ENCODE data around the gene SPSB2. TPM values are rescaled to one million over a fixed set of nuclear protein-coding genes. Genes with fewer than 3 reads are reported as not detected.
"Not testable (repeated sequence)": the region's sequence is repeated elsewhere in the genome, so short reads cannot be mapped to it uniquely, and the experiment has no call there.

Gene SPSB2, protein sequence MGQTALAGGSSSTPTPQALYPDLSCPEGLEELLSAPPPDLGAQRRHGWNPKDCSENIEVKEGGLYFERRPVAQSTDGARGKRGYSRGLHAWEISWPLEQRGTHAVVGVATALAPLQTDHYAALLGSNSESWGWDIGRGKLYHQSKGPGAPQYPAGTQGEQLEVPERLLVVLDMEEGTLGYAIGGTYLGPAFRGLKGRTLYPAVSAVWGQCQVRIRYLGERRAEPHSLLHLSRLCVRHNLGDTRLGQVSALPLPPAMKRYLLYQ
- 4.5 TPM for total RNA-seq
- long read RNA-seq, partial matches to known transcripts = 8 of 11 reads
- long read RNA-seq, other reads (novel, unspliced or antisense) = 0 of 11 reads

DNA sequence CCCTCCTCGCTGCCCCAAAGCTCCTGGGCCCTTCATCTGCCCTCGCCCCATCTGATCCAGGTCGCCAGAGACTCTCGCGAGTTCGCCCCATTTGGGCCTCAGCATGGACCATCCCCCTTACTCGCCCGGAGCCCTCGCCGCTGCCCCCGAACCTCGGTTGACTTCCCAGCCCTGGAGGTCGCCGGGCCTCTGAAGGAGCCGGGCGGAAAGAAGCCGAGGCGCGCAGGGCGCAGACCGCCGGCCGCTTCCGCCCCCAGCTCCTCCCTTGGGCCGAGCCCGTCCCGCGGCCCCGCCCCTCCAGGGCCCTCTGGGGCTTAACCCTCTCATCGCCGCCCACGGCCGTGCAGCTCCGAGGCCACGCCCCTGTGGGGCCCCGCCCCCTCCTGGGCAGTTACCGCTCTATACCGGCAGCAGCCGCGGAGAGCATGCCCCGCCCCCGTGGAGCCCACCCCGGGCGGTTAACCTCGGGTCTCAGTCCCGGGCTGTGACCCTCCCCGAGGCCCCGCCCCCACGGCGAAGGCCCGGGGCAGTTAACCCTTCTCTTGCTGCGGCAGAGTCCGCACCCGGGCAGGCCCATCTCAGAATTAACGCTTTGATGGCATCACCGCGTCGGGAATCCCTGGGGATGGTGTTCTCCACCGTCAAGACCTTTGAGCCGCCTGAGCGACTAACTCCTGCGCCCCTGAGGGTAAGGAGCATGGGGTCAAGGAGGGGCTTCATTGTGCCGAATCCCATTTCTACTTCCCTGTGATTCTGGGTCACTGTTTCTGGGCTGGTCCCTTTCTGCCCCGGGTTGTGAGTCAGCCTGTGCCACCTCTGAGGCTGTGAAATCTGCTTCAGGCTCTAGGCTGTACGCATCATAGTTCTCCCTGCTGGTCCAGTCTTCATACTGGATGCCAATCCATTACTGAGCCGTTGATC, at the start of gene SPSB2:
Gene SPSB2 (minus strand): TSS at position 210 of the 921 bp plus-strand sequence. CDS start 402 bp downstream, outside the sequence.
- intact Hi-C loops (cut with DNase I) = loop anchor here (2.0 kb wide), 1 partner anchor 31 kb away; the partner anchor contains the start of gene LRRC23
- peak; percentile 98 for DNase-seq (ENCODE audit: low spot score)

DNA sequence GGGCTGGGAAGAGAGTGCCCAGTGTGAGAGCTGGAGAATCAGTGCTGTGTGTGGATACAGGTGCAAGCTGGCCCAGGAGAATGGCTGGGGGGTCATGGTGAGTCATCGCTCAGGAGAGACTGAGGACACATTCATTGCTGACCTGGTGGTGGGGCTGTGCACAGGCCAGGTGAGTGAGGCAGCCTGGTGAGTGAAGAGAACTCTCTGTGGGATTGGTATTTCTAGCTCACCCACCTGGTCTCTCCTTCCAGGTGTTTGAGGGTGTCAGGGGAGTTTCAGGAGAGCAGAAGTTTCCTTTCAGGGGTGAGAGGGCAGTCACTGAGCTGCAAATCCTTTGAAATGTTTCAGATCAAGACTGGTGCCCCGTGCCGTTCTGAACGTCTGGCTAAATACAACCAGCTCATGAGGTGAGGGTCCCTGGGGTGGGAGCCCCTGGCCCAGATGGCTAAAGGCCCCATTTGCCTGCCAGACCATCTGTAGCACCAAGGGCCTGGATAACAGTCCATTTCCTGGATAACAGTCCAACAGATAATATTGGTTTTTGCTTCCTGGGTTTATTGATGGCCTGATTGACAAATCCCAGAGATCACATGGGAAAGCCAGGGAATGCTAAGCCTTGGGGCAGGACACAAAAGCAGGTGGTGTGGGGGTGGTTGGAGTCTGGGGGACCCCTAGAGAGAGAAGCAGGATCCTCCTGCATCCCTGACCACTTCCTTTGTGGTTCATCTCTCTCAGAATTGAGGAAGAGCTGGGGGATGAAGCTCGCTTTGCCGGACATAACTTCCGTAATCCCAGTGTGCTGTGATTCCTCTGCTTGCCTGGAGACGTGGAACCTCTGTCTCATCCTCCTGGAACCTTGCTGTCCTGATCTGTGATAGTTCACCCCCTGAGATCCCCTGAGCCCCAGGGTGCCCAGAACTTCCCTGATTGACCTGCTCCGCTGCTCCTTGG, 49.2 kb upstream of the SPSB2 start:
- no peak for DNase-seq (ENCODE audit: low spot score)
- intact Hi-C loops (cut with DNase I) = no loop called here

DNA sequence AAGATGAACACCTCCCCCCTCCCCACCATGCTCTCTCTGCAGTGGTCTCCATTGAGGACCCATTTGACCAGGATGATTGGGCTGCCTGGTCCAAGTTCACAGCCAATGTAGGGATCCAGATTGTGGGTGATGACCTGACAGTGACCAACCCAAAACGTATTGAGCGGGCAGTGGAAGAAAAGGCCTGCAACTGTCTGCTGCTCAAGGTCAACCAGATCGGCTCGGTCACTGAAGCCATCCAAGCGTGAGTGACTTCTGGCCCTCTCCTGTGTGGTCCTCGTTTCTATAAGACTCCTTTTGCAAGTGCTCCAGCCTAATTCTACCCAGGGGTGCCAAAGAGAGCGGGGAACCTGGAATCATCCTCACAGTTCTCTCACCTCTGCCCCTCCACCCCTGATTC, 48.4 kb upstream of the SPSB2 start:
- intact Hi-C loops (cut with DNase I) = no loop called here
- DNase-seq (ENCODE audit: low spot score) = no peak

DNA sequence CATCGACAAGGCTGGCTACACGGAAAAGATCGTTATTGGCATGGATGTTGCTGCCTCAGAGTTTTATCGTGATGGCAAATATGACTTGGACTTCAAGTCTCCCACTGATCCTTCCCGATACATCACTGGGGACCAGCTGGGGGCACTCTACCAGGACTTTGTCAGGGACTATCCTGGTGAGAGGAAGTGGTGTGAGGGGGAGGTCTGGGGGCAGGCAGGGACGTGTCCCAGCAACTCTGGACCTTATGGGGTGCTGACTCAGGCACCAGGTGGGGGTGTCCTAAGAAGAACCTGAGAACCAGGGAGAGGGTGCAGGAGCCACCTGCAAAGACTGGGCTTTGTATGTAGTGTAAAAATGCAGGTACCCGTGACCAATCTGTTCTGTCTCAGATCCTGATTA, 46.5 kb upstream of the SPSB2 start:
- intact Hi-C loops (cut with DNase I) = no loop called here
- DNase-seq (ENCODE audit: low spot score) = no peak

DNA sequence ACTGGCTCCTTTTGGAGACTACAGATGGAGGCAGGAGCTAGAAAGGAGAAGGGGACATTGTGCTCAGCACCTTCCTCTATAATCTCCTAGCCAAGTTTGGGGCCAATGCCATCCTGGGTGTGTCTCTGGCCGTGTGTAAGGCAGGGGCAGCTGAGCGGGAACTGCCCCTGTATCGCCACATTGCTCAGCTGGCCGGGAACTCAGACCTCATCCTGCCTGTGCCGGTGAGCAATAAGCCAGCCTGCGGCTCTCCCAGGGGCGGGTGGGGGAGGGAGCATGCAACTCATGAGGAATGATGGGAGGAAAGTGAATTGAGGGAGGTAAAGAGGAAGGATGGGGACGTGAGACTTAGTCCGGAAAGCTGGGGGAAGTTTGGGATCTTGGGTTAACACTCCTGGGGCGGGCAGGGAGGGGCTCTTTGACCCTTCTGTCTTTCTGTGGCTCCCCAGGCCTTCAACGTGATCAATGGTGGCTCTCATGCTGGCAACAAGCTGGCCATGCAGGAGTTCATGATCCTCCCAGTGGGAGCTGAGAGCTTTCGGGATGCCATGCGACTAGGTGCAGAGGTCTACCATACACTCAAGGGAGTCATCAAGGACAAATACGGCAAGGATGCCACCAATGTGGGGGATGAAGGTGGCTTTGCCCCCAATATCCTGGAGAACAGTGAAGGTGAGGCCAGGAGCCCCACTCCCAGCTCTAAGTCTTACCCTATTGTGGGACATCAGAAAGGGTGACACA, 44.6 kb upstream of the SPSB2 start:
- no peak for DNase-seq (ENCODE audit: low spot score)
- intact Hi-C loops (cut with DNase I) = no loop called here

DNA sequence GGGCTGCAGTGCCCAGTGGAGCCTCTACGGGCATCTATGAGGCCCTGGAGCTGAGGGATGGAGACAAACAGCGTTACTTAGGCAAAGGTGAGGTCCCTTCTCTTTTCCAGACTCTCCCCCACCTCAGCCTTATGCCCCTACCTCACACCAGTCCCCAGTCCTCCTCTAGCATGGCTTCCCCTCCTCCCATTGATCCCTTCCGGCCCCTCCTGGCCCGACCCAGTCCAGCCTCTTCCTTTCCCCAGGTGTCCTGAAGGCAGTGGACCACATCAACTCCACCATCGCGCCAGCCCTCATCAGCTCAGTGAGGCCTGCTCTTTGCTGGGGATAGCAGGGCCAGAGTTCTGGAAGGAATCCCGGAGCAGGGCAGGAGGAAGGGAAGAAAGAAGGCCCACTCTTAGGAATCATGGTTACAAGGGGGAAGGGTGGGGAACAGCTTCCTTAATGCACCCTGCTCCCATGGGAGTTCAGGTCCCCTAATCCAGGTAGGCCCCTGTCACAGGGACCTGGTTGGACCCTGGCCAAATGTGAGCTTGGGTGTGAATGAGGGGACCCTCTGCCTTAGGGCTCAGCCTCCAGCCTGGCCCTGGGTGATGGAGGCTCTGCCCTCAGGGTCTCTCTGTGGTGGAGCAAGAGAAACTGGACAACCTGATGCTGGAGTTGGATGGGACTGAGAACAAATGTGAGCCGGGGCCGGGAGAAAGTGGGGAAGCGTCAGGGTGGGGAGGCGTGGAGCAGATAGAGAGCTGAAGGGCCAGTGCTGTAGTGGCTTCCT, 43.5 kb upstream of the SPSB2 start:
- intact Hi-C loops (cut with DNase I) = no loop called here
- DNase-seq (ENCODE audit: low spot score) = no peak

DNA sequence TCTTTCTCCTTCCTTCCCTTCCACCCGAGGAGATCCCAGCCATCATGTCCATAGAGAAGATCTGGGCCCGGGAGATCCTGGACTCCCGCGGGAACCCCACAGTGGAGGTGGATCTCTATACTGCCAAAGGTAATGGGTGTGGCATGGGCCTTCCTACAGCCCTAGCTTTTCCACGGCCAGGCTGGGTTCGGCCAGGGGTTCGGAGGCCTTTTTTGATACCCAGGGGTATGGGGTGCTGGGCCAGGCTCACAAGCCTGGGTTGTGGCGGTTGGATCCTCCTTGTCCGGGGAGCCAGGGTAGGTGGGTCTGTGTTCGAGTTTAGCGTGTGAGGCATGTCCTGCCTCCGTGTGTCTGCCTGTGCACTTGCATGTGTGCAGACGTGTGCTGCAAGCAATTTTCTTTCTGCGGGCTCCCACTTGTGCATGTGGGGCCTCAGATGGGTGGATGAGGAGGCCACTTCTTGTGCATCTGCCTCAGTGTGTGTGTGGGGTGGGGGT, 42.7 kb upstream of the SPSB2 start:
- intact Hi-C loops (cut with DNase I) = no loop called here
- DNase-seq (ENCODE audit: low spot score) = no peak

DNA sequence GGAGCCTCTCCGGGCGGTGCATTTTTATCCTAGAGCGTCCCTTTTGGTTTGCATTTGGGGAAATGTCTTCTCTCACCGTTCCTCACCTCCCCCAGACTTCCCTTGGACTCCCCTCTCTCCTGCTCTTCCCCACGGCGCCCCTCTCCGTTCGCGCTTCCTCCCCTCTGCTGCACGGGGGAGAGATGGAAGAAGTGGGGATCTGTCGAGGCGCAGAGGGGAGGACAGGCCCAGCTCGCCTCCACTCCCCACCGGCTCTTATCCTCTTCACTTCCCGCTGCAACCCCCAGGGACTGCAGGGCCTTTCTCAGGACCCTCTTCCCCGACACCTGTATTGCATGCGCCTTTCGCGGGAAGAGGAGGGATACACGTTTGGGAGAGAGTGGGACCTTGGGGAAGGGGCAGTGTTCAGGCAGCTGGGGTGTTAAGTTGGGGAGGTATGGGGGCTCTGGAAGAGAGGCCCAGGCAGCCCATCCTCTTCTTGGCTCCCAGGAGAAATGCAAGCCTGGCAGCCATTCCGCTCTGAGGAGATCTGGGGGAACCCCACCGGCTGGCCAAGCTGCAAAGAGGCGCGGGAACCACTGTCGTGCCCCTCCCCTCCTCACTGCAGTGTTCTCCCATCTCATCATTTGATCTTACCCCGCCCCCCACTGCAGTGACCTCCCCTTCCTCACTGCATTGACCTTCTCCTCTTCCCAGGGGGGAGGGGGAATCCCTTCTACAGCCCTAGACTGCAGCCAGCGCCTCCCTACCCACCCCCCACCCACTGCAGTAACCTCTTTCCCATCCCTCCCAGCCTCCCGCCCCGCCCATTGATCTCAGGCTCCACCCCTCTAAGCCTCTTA, 42.1 kb upstream of the SPSB2 start:
- DNase-seq (ENCODE audit: low spot score) = no peak
- intact Hi-C loops (cut with DNase I) = no loop called here

DNA sequence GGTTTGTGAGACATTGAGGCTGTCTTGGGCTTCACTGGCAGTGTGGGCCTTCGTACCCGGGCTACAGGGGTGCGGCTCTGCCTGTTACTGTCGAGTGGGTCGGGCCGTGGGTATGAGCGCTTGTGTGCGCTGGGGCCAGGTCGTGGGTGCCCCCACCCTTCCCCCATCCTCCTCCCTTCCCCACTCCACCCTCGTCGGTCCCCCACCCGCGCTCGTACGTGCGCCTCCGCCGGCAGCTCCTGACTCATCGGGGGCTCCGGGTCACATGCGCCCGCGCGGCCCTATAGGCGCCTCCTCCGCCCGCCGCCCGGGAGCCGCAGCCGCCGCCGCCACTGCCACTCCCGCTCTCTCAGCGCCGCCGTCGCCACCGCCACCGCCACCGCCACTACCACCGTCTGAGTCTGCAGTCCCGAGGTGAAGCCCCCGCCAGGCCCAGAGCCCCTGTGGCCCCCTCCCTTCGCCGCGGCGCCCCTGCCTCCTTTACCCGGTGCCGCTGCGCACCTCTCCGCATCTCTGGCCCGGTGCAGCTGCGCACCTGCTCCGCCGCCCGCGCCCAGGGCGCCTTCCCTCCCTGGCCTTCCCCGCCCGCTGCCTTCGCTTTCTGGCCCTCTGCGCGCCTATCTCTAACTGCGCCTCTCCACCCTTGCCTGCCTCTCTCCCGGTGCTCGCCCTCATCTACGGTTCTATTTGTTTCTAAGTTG, 41.3 kb upstream of the SPSB2 start, which contains the start of gene ENO2:
Gene ENO2 (plus strand): TSS at position 335 of the 701 bp plus-strand sequence. CDS start 1,253 bp downstream, outside the sequence.
- DNase-seq (ENCODE audit: low spot score) = peak; percentile 86
- intact Hi-C loops (cut with DNase I) = no loop called here

DNA sequence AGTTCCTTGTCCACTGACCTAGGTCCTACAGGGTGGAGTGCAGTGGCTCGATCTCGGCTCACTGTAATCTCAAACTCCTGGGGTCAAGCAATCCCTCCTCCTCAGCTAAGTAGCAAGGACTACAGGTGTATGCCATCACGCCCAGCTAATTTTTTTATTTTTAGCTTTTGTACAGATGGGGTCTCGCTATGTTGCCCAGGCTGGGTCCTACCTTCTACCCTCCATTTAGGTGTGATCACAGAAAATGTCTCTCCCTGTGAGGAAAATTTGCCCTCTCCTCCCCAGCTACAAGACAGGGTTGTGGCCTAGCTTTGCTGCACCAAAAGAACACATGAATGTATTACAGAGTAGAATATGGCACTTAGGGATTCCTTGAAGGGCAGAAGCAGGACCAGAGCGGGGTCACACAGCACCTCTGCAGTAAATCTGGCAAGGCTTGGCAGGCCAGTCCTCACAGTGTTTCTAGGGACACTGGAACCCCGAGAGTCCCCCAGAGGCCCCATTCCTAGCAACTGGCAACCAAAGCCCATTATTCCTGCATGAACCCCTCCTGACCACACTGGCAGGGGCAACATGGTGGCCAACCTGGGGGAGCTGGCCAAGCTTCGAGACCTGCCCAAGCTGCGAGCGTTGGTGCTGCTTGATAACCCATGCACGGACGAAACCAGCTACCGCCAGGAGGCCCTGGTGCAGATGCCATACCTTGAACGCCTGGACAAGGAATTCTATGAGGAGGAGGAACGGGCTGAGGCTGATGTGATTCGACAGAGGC, 39.2 kb upstream of the SPSB2 start:
- DNase-seq (ENCODE audit: low spot score) = no peak
- intact Hi-C loops (cut with DNase I) = no loop called here

DNA sequence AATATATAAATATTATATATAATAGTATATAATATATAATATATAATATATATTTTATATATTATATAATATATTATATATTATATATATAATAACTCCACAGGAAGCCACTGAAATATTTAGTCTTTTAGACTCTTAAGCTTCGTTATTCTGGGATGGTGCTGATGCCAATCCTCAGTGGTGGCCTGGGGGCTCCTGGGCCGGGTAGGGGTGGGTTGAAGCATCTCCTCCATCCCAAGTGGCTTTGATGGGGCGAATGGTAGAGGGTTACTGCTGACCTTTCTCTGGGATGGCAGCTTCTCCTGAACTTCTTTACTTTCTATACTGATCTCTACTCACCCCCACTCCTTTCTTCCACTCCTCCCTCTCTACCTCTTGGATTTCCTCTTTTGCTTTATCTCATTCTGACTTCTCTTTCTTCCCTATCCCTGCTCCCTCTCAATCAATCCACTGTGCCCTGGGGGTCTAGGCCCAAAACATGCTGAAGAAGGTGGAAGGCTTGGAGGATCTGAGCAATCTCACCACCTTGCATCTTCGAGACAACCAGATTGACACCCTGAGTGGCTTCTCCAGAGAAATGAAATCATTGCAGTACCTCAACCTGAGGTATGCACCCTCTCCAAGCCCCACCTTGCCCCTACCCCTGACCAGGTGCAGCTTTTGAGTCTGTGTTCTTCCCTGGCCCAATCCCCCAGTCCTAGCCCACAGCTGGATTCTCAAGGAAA, 36.5 kb upstream of the SPSB2 start:
- DNase-seq (ENCODE audit: low spot score) = no peak
- intact Hi-C loops (cut with DNase I) = no loop called here

DNA sequence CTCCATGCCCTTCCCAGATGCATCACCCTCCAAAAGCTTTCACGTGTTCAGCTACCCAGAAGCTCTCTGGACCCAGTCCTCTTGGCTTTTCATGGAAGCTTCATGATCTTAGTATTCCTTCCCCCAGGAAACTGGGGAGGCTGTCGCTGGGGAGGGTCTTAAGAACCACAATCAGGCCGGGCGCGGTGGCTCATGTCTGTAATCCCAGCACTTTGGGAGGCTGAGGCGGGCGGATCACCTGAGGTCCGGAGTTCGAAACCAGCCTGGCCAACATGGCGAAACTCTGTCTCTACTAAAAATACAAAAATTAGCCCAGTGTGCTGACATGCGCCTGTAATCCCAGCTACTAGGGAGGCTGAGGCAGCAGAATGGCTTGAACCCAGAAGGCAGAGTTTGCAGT, 35.0 kb upstream of the SPSB2 start:
- intact Hi-C loops (cut with DNase I); DNase-seq (ENCODE audit: low spot score): not testable (repeated sequence)

DNA sequence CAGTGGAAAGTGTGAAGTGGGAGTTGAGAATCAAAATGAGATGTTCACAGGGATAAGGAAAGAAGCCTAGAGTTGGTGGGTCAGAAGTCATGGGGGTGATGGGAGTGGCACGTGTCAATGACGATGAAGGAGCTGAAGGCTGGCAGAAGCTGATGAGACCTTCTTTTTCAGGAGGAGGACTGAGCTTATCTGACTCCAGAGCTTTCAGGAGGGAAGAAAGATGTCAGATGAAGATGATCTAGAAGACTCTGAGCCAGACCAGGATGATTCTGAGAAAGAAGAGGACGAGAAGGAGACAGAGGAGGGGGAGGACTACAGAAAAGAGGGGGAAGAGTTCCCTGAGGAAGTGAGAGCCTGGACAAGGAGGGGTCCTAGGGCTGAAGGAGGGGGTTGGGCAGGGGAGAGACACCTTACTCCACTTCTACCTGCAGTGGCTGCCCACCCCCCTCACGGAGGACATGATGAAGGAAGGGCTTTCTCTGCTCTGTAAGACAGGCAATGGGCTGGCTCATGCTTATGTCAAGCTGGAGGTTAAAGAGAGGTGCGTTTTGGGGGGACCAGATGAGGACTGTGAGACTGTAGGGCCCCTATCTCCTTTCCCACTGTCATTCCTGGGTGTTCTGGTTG, 32.4 kb upstream of the SPSB2 start:
- no peak for DNase-seq (ENCODE audit: low spot score)
- intact Hi-C loops (cut with DNase I) = loop anchor here (2.0 kb wide), 1 partner anchor 33 kb away; the partner anchor contains the start of gene SPSB2
